ENCODE data around the gene TDP1.

- no peak for TF ChIP-seq CTCF (IDR thresholded peaks at IDR 0.05)
- no peak for TF ChIP-seq POLR2A (IDR thresholded peaks at IDR 0.05)
- TF ChIP-seq POLR2AphosphoS5 (IDR thresholded peaks at IDR 0.05): no peak
These were observed 103.2 kb downstream of the TDP1 start for GRCh38 chr14:90058876-90059458.

All from prostate gland (tissue), 2 donors.